HepG2 (cell line): ENCODE results near the gene GRIP2. TPM values are rescaled to one million over a fixed set of nuclear protein-coding genes. Genes with fewer than 3 reads are reported as not detected.

Experiments used
- ATAC-seq: fragments of 200-7000 bp; cut with Tn5 transposase; 3 replicates; pipeline ENCODE4 v1.9.1; 2020; ENCODE audit warnings: mild to moderate bottlenecking, moderate library complexity
- BruUV-seq: library from RNA; stranded (reverse); fragments of 400-500 nt; replicated peaks from 2 replicates; lab custom pipeline; 2021; lab: Mats Ljungman, UMichigan
- CTCF ChIA-PET: fragments of 300-600 bp; formaldehyde crosslinking; extraction: SDS; loops from one replicate; lab custom pipeline; 2021; ENCODE audit warnings: low total read pairs, inconsistent platforms, low intra/inter-chr PET ratio; lab: Yijun Ruan, JAX
- POLR2A ChIA-PET: fragments of 350-600 bp; sonication (Branson Sonifier 250); formaldehyde crosslinking; loops from one replicate; lab custom pipeline; 2020; ENCODE audit warnings: antibody characterized with exemption, inconsistent platforms; lab: Yijun Ruan, JAX
- DNase-seq: peaks from one replicate; pipeline ENCODE4 v3.0.0-alpha.2; 2015; ENCODE audit warnings: low spot score
- FAIRE-seq: peaks from 3 replicates; lab custom pipeline; 2011; peaks lifted over from hg19 to GRCh38; lab: Jason Lieb, UNC
- H2AFZ ChIP-seq: one replicate; pipeline ENCODE4 v1.6.1; 2011; ENCODE audit warnings: low read length, inconsistent platforms
- H3K27ac ChIP-seq: fragments of 300-600 bp; 3 replicates; pipeline ENCODE4 v1.8.0; 2011; ENCODE audit warnings: mixed run types, mild to moderate bottlenecking, mixed read lengths, low read length, inconsistent platforms; ENCODE audit not compliant: insufficient read depth; ENCODE audit errors: extremely low read length
- H3K27me3 ChIP-seq, 2 experiments: fragments of 200-600 bp in 1 of 2; 2 replicates in 1 of 2; 3 replicates in 1 of 2; pipeline versions ENCODE4 v1.6.0 to v1.8.0; 2011; ENCODE audit warnings: low read length in 2 of 2, mild to moderate bottlenecking in 2 of 2, moderate library complexity in 2 of 2, inconsistent platforms in 1 of 2; ENCODE audit not compliant: insufficient read depth in 2 of 2, control insufficient read depth in 1 of 2
- H3K36me3 ChIP-seq, 2 experiments: fragments of 200-600 bp in 1 of 2; replicated peaks in 1 of 2; 2 replicates in 1 of 2; 3 replicates in 1 of 2; pipeline versions ENCODE4 v1.5.1 to v1.8.0; 2011; ENCODE audit warnings: low read length in 2 of 2, inconsistent platforms in 1 of 2; ENCODE audit not compliant: insufficient read depth in 2 of 2, control insufficient read depth in 1 of 2
- H3K4me1 ChIP-seq: 2 replicates; pipeline ENCODE4 v1.5.1; 2012; ENCODE audit warnings: low read length, inconsistent platforms; ENCODE audit not compliant: insufficient read depth
- H3K4me2 ChIP-seq: 2 replicates; pipeline ENCODE4 v1.6.0; 2011; ENCODE audit warnings: low read depth, low read length, inconsistent platforms
- H3K4me3 ChIP-seq, 3 experiments: fragments of 200-600 bp in 1 of 3; sonication (generic), shearing (Covaris generic) in 1 of 3; replicated peaks in 1 of 3; 2 replicates each; pipeline ENCODE4 v1.5.1; 2011 to 2016; ENCODE audit warnings: low read length in 3 of 3, inconsistent platforms in 2 of 3, low read depth in 2 of 3, mild to moderate bottlenecking in 2 of 3, control low read depth in 1 of 3, mixed read lengths in 1 of 3; ENCODE audit not compliant: insufficient read depth in 1 of 3
- H3K79me2 ChIP-seq: one replicate; pipeline ENCODE4 v1.6.1; 2011; ENCODE audit warnings: low read length, inconsistent platforms; ENCODE audit not compliant: insufficient read depth
- H3K9ac ChIP-seq: 2 replicates; pipeline ENCODE4 v1.6.0; 2011; ENCODE audit warnings: mild to moderate bottlenecking, low read depth, low read length, inconsistent platforms; ENCODE audit not compliant: insufficient read depth
- H3K9me3 ChIP-seq: 2 replicates; pipeline ENCODE4 v1.5.1; 2012; ENCODE audit warnings: mild to moderate bottlenecking, low read length
- H4K20me1 ChIP-seq: 2 replicates; pipeline ENCODE4 v1.6.0; 2011; ENCODE audit warnings: inconsistent platforms, mild to moderate bottlenecking, low read length, moderate library complexity; ENCODE audit not compliant: insufficient read depth
- ARNTL ChIP-seq: sonication (generic); formaldehyde crosslinking; IDR thresholded peaks from 2 replicates; pipeline ENCODE4 v1.4.0; 2020; ENCODE audit warnings: mild to moderate bottlenecking, missing genetic modification reagents
- CHD2 ChIP-seq: IDR thresholded peaks from 2 replicates; pipeline ENCODE4 v1.6.1; 2011; ENCODE audit warnings: low read depth, low read length, improper control_type of control experiment
- DPF2 ChIP-seq: sonication (generic); formaldehyde crosslinking; IDR thresholded peaks from 2 replicates; pipeline ENCODE4 v1.4.0; 2020; ENCODE audit warnings: mild to moderate bottlenecking, low read depth, missing genetic modification reagents, borderline replicate concordance
- FOXM1 ChIP-seq: sonication (generic); formaldehyde crosslinking; IDR thresholded peaks from 2 replicates; pipeline ENCODE4 v1.5.0; 2020; ENCODE audit warnings: missing genetic modification reagents
- PAX8 ChIP-seq: sonication (generic); formaldehyde crosslinking; IDR thresholded peaks from 2 replicates; pipeline ENCODE4 v1.8.0; 2022; ENCODE audit warnings: mild to moderate bottlenecking, missing genetic modification reagents, borderline replicate concordance
- SMYD3 ChIP-seq: sonication (generic); formaldehyde crosslinking; IDR thresholded peaks from 2 replicates; pipeline ENCODE4 v1.8.1; 2023; ENCODE audit warnings: mild to moderate bottlenecking, missing genetic modification reagents
- ZFP36 ChIP-seq: fragments of 150-350 bp; IDR thresholded peaks from 2 replicates; pipeline ENCODE4 v1.6.1; 2018; ENCODE audit warnings: borderline replicate concordance, low read length, low read depth; ENCODE audit not compliant: partially characterized antibody
- ZNF121 ChIP-seq: sonication (generic); formaldehyde crosslinking; IDR thresholded peaks from 2 replicates; pipeline ENCODE4 v1.5.0; 2020; ENCODE audit warnings: mild to moderate bottlenecking, missing genetic modification reagents
- ZNF556 ChIP-seq: sonication (generic); formaldehyde crosslinking; IDR thresholded peaks from 2 replicates; pipeline ENCODE4 v1.4.0; 2020; ENCODE audit warnings: mild to moderate bottlenecking, missing genetic modification reagents, borderline replicate concordance
- ZNF687 ChIP-seq: sonication (generic); formaldehyde crosslinking; IDR thresholded peaks from 2 replicates; pipeline ENCODE4 v1.5.1; 2020; ENCODE audit warnings: mild to moderate bottlenecking, missing genetic modification reagents, moderate library complexity
- ZNF773 ChIP-seq: sonication (generic); formaldehyde crosslinking; IDR thresholded peaks from 2 replicates; pipeline ENCODE4 v1.4.0; 2020; ENCODE audit warnings: missing genetic modification reagents, borderline replicate concordance
- WGBS: methylation state at CpG from one replicate; pipeline ENCODE4 v1.1.6; 2017; ENCODE audit warnings: low lambda C conversion rate; 5-methylcytosine and 5-hydroxymethylcytosine counted together
- in situ Hi-C: cut with HindIII; loops from 2 replicates; pipeline ENCODE4 v1.10.0; 2017; ENCODE audit warnings: low pct_unique_long_range_greater_than_20kb; ENCODE audit not compliant: extremely low pct_ligation_motif_present
- intact Hi-C: fragments of 100-400 bp; cut with micrococcal nuclease; formaldehyde crosslinking; loops from one replicate; pipeline ENCODE4 v1.10.0; 2022; ENCODE audit not compliant: unreplicated experiment
- polyA plus RNA-seq, 8 experiments: library from polyadenylated mRNA; depleted of rRNA in 3 of 8; stranded (reverse) in 7 of 8; unstranded in 1 of 8; fragments of >200 nt; fragmentation: Illumina TruSeq in 4 of 8; extraction: Trizol in 4 of 8; gene quantifications; 2 replicates each; pipeline versions ENCODE4 v1.2.1 to v1.2.3, GENCODE V29; 2011 to 2016; ENCODE audit warnings: low read depth in 4 of 8, missing spikeins in 1 of 8, mixed read lengths in 1 of 8; ENCODE audit not compliant: insufficient read depth in 1 of 8
- total RNA-seq, 5 experiments: library from RNA; depleted of rRNA; stranded (reverse); fragments of >200 nt; fragmentation: Illumina TruSeq; extraction: Trizol; gene quantifications; 2 replicates each; pipeline ENCODE4 v1.2.3, GENCODE V29; 2016; ENCODE audit warnings: low read depth in 1 of 5
- TF ChIP-seq, protein P1 (sequence below): sonication (generic); formaldehyde crosslinking; conservative IDR thresholded peaks from 2 replicates; pipeline ENCODE4 v1.8.0; 2022; ENCODE audit warnings: mild to moderate bottlenecking, moderate library complexity, missing genetic modification reagents
- TF ChIP-seq, protein P2 (sequence below): sonication (generic); formaldehyde crosslinking; IDR thresholded peaks from 2 replicates; pipeline ENCODE4 v1.8.1; 2023; ENCODE audit warnings: mild to moderate bottlenecking, moderate library complexity, missing genetic modification reagents
- TF ChIP-seq, protein P3 (sequence below): sonication (generic); formaldehyde crosslinking; IDR thresholded peaks from 2 replicates; pipeline ENCODE4 v1.5.1; 2020; ENCODE audit warnings: mild to moderate bottlenecking, moderate library complexity, missing genetic modification reagents

GRIP2 gene
- total and polyA plus RNA-seq, 2 of the 13 experiments (the other 11 are each of a cell fraction or from before 2014, with no cell fraction given), result 0.11 to 0.24 TPM

DNA sequence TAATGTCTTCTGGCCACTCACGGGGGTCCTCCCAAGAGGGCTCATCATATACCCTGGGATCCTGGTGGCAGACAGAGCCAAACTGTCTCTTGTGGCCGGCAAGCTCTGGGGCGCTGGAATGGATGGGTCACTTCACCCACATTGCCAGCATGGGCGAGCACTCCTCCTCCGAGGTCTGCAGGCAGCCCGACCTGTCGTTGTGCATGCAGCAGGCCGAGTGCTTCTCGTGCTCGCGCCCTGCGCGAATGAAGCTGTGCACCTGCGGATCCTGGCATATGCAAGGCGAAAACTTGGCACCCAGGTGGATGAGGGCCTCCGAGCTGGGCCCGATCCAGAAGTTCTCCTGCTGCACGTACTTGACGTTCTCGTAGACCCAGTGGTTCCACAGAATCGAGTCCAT lies 33.6 kb upstream of the GRIP2 start:
- no peak for DNase-seq
- peaks cover 1 to 18% of the 10 kb centered on the region in 2 experiments; a peak in 2 of 5 replicates for H3K27me3 ChIP-seq
- no peak overlapping the region for H3K9ac ChIP-seq
- no peak for ATAC-seq
- 69% methylated on average over 11 of the region's 21 CpGs for WGBS
- H3K27ac ChIP-seq, result no peak overlapping the region
- H3K4me3 ChIP-seq, result no peak overlapping the region
- no peak overlapping the region for H2AFZ ChIP-seq
- CTCF ChIA-PET, result no interaction called here
- no peaks in the 10 kb centered on the region for H3K4me1 ChIP-seq
- no peak overlapping the region for H3K4me2 ChIP-seq
- H3K9me3 ChIP-seq, result no peaks in the 10 kb centered on the region
- no TSS peak for BruUV-seq
- intact Hi-C loops (no loop called here), in situ Hi-C loops (no loop called here)
- no peak for FAIRE-seq
- no peaks in the 10 kb centered on the region; the same call in 1 of the 2 replicates for H4K20me1 ChIP-seq
- H3K36me3 ChIP-seq, result no peaks in the 10 kb centered on the region
- POLR2A ChIA-PET, result no interaction called here
- no peaks in the 10 kb centered on the region for H3K79me2 ChIP-seq
- TF ChIP-seq, protein P1, sequence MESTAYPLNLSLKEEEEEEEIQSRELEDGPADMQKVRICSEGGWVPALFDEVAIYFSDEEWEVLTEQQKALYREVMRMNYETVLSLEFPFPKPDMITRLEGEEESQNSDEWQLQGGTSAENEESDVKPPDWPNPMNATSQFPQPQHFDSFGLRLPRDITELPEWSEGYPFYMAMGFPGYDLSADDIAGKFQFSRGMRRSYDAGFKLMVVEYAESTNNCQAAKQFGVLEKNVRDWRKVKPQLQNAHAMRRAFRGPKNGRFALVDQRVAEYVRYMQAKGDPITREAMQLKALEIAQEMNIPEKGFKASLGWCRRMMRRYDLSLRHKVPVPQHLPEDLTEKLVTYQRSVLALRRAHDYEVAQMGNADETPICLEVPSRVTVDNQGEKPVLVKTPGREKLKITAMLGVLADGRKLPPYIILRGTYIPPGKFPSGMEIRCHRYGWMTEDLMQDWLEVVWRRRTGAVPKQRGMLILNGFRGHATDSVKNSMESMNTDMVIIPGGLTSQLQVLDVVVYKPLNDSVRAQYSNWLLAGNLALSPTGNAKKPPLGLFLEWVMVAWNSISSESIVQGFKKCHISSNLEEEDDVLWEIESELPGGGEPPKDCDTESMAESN (CRISPR knock-in tag), result no peak
- TF ChIP-seq CHD2 (no peak), PAX8 (CRISPR knock-in tag) (no peak), ZNF121 (CRISPR knock-in tag) (no peak), ZNF556 (CRISPR knock-in tag) (no peak), DPF2 (CRISPR knock-in tag) (no peak), SMYD3 (CRISPR knock-in tag) (no peak), FOXM1 (CRISPR knock-in tag) (no peak), ZNF773 (no peak), ZFP36 (no peak), ZNF687 (CRISPR knock-in tag) (no peak), ARNTL (CRISPR knock-in tag) (no peak)
- TF ChIP-seq, protein P2, sequence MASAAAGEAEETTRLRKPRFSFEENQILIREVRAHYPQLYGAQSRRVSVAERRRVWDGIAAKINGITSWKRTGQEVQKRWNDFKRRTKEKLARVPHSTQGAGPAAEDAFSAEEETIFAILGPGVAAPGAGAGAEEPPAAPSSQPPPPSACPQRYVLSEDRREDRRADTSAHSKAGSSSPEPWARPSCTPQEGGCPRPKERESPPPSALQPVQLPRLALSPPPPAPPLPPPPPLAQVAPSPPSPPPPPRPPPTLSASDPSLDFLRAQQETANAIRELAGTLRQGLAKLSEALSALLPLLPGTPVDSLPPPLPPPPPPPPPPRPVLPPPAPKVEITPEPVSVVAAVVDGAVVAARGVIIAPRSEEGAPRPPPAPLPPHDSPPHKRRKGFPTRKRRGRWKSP (CRISPR knock-in tag), result no peak
- TF ChIP-seq, protein P3, sequence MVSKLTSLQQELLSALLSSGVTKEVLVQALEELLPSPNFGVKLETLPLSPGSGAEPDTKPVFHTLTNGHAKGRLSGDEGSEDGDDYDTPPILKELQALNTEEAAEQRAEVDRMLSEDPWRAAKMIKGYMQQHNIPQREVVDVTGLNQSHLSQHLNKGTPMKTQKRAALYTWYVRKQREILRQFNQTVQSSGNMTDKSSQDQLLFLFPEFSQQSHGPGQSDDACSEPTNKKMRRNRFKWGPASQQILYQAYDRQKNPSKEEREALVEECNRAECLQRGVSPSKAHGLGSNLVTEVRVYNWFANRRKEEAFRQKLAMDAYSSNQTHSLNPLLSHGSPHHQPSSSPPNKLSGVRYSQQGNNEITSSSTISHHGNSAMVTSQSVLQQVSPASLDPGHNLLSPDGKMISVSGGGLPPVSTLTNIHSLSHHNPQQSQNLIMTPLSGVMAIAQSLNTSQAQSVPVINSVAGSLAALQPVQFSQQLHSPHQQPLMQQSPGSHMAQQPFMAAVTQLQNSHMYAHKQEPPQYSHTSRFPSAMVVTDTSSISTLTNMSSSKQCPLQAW (CRISPR knock-in tag), result no peak
